CD4-positive, CD25-positive, alpha-beta regulatory T cell (primary cell): Measurements from ENCODE around the gene ZNF593. TPM values are rescaled to one million over a fixed set of nuclear protein-coding genes. Genes with fewer than 3 reads are reported as not detected.
A peak's percentile ranks its signal among the peaks of the same experiment; 100 is the strongest.

Experiments
- ATAC-seq, 2 donors: fragments of 150-1000 bp; cut with Tn5 transposase; one replicate each; pipeline ENCODE4 v1.10.0; 2021; ENCODE audit warnings: low read depth in 2 of 2, moderate number of reproducible peaks in 2 of 2, moderate library complexity in 1 of 2
- DNase-seq, 3 donors: peaks; one replicate each; pipeline versions ENCODE4 v3.0.0 to v3.0.0-alpha.2; 2012 to 2022; ENCODE audit warnings: mixed read lengths in 1 of 3
- H3K27ac ChIP-seq: one replicate; pipeline ENCODE4 v1.7.0; 2013; ENCODE audit warnings: mild to moderate bottlenecking, low read length; ENCODE audit not compliant: insufficient read depth, poor library complexity, severe bottlenecking
- H3K27me3 ChIP-seq: one replicate; pipeline ENCODE4 v1.7.0; 2013; ENCODE audit warnings: low read length; ENCODE audit not compliant: control insufficient read depth, insufficient read depth
- H3K36me3 ChIP-seq: one replicate; pipeline ENCODE4 v1.7.0; 2013; ENCODE audit warnings: mild to moderate bottlenecking, low read length, moderate library complexity; ENCODE audit not compliant: control insufficient read depth, insufficient read depth
- H3K4me1 ChIP-seq: 2 replicates; pipeline ENCODE4 v1.7.0; 2013; ENCODE audit warnings: mild to moderate bottlenecking, low read length; ENCODE audit not compliant: insufficient read depth, control insufficient read depth, poor library complexity, severe bottlenecking
- H3K4me3 ChIP-seq: one replicate; pipeline ENCODE4 v1.7.0; 2013; ENCODE audit warnings: low read depth, mild to moderate bottlenecking, low read length, moderate library complexity
- H3K9me3 ChIP-seq, 2 experiments: 1 replicate in 1 of 2; 2 replicates in 1 of 2; pipeline ENCODE4 v1.7.0; 2013; ENCODE audit warnings: low read length in 2 of 2, mild to moderate bottlenecking in 1 of 2, moderate library complexity in 1 of 2; ENCODE audit not compliant: control insufficient read depth in 2 of 2
- H3K27ac Mint-ChIP-seq, 3 donors: one replicate each; pipeline ENCODE4 v1.8.0; 2020 to 2022; ENCODE audit warnings: mild to moderate bottlenecking in 3 of 3, mixed read lengths in 3 of 3, moderate library complexity in 2 of 3
- H3K27me3 Mint-ChIP-seq: one replicate; pipeline ENCODE4 v1.8.0; 2022; ENCODE audit warnings: mild to moderate bottlenecking, mixed read lengths
- H3K36me3 Mint-ChIP-seq: one replicate; pipeline ENCODE4 v1.8.0; 2020; ENCODE audit warnings: mixed read lengths
- H3K4me1 Mint-ChIP-seq, 4 donors: one replicate each; pipeline ENCODE4 v1.8.0; 2020 to 2022; ENCODE audit warnings: mixed read lengths in 4 of 4, mild to moderate bottlenecking in 1 of 4
- H3K4me3 Mint-ChIP-seq, 4 donors: one replicate each; pipeline ENCODE4 v1.8.0; 2020 to 2022; ENCODE audit warnings: mild to moderate bottlenecking in 4 of 4, mixed read lengths in 4 of 4, moderate library complexity in 3 of 4
- H3K9me3 Mint-ChIP-seq, 7 donors: one replicate each; pipeline ENCODE4 v1.8.0; 2020 to 2022; ENCODE audit warnings: mixed read lengths in 7 of 7, mild to moderate bottlenecking in 3 of 7, moderate library complexity in 2 of 7
- polyA plus RNA-seq, 4 donors: library from polyadenylated mRNA; unstranded; fragments of 300-500 nt; fragmentation: Illumina TruSeq; gene quantifications; one replicate each; pipeline ENCODE4 v1.2.3, GENCODE V29; 2021
- total RNA-seq: library from RNA; stranded (reverse); gene quantifications from one replicate; pipeline ENCODE4 v1.2.3, GENCODE V29; 2022

ZNF593 gene
- total and polyA plus RNA-seq, 5 donors from 2014 or later: 16.8 to 65.6 (median 46.1) TPM

GRCh38 chr1:26181586-26182382 lies 12.1 kb downstream of the ZNF593 start:
- Histone ChIP-seq H3K4me3 (no peak overlapping the region), H3K27me3 (no peaks in the 10 kb centered on the region), H3K9me3 (no peaks in the 10 kb centered on the region), H3K27ac (no peak overlapping the region), H3K4me1 (no peaks in the 10 kb centered on the region), H3K36me3 (no peaks in the 10 kb centered on the region)
- DNase-seq: no peak
- H3K9me3 Mint-ChIP-seq: no peaks in the 10 kb centered on the region
- peaks cover 3% of the 10 kb centered on the region for H3K36me3 Mint-ChIP-seq
- H3K27ac Mint-ChIP-seq: no peak overlapping the region
- H3K4me1 Mint-ChIP-seq: no peaks in the 10 kb centered on the region
- H3K4me3 Mint-ChIP-seq: no peak overlapping the region
- no peak for ATAC-seq
- no peaks in the 10 kb centered on the region for H3K27me3 Mint-ChIP-seq

GRCh38 chr1:26182383-26182696 lies 12.6 kb downstream of the ZNF593 start:
- no peak overlapping the region for H3K27ac Mint-ChIP-seq
- H3K36me3 Mint-ChIP-seq: peaks cover 3% of the 10 kb centered on the region
- no peaks in the 10 kb centered on the region for H3K9me3 ChIP-seq
- H3K27ac ChIP-seq: no peak overlapping the region
- no peaks in the 10 kb centered on the region for H3K9me3 Mint-ChIP-seq
- no peak overlapping the region for H3K4me3 Mint-ChIP-seq
- H3K27me3 Mint-ChIP-seq: no peaks in the 10 kb centered on the region
- ATAC-seq (no peak), DNase-seq (no peak)
- H3K4me1 ChIP-seq: no peaks in the 10 kb centered on the region
- no peaks in the 10 kb centered on the region for H3K36me3 ChIP-seq
- no peak overlapping the region for H3K4me3 ChIP-seq
- no peaks in the 10 kb centered on the region for H3K4me1 Mint-ChIP-seq
- no peaks in the 10 kb centered on the region for H3K27me3 ChIP-seq

GRCh38 chr1:26184086-26184485 lies 14.4 kb downstream of the ZNF593 start:
- peaks cover 3% of the 10 kb centered on the region for H3K36me3 Mint-ChIP-seq
- Histone ChIP-seq H3K27ac (no peak overlapping the region), H3K36me3 (no peaks in the 10 kb centered on the region), H3K4me1 (no peaks in the 10 kb centered on the region), H3K4me3 (no peak overlapping the region), H3K27me3 (no peaks in the 10 kb centered on the region), H3K9me3 (no peaks in the 10 kb centered on the region)
- no peak for ATAC-seq
- H3K4me3 Mint-ChIP-seq: no peak overlapping the region
- no peak overlapping the region for H3K27ac Mint-ChIP-seq
- H3K27me3 Mint-ChIP-seq: no peaks in the 10 kb centered on the region
- H3K4me1 Mint-ChIP-seq: no peaks in the 10 kb centered on the region
- DNase-seq: no peak
- H3K9me3 Mint-ChIP-seq: no peaks in the 10 kb centered on the region

GRCh38 chr1:26184883-26185282 lies 15.2 kb downstream of the ZNF593 start:
- H3K36me3 Mint-ChIP-seq: peaks cover 7% of the 10 kb centered on the region
- ATAC-seq (no peak), DNase-seq (no peak)
- H3K36me3 ChIP-seq: no peaks in the 10 kb centered on the region
- H3K4me1 Mint-ChIP-seq: no peaks in the 10 kb centered on the region
- H3K27me3 Mint-ChIP-seq: no peaks in the 10 kb centered on the region
- no peaks in the 10 kb centered on the region for H3K9me3 ChIP-seq
- H3K27me3 ChIP-seq: no peaks in the 10 kb centered on the region
- no peaks in the 10 kb centered on the region for H3K9me3 Mint-ChIP-seq
- H3K27ac Mint-ChIP-seq: no peak overlapping the region
- H3K4me3 ChIP-seq: no peak overlapping the region
- no peaks in the 10 kb centered on the region for H3K4me1 ChIP-seq
- H3K27ac ChIP-seq: no peak overlapping the region
- H3K4me3 Mint-ChIP-seq: no peak overlapping the region

- H3K27me3 ChIP-seq: no peaks in the 10 kb centered on the region
- H3K4me1 ChIP-seq: peaks cover 4% of the 10 kb centered on the region
- Mint-ChIP-seq H3K4me1 (peaks cover 0 to 12% (median 7%) of the 10 kb centered on the region in 4 donors), H3K27ac (peak overlapping the region in 1 of 3 donors; percentile 25), H3K36me3 (peaks cover 7% of the 10 kb centered on the region), H3K27me3 (no peaks in the 10 kb centered on the region), H3K9me3 (peaks cover 0 to 2% (median 0%) of the 10 kb centered on the region in 7 donors), H3K4me3 (no peak overlapping the region)
- H3K4me3 ChIP-seq: no peak overlapping the region
- no peak for ATAC-seq
- no peak overlapping the region for H3K27ac ChIP-seq
- no peaks in the 10 kb centered on the region for H3K9me3 ChIP-seq
- no peaks in the 10 kb centered on the region for H3K36me3 ChIP-seq
- no peak for DNase-seq
Measured at GRCh38 chr1:26187882-26188281, 18.2 kb downstream of the ZNF593 start.

GRCh38 chr1:26188477-26188876 lies 18.8 kb downstream of the ZNF593 start:
- ATAC-seq (no peak), DNase-seq (no peak)
- Histone ChIP-seq H3K9me3 (no peaks in the 10 kb centered on the region), H3K4me3 (no peak overlapping the region), H3K36me3 (no peaks in the 10 kb centered on the region), H3K27me3 (no peaks in the 10 kb centered on the region), H3K4me1 (peaks cover 4% of the 10 kb centered on the region), H3K27ac (no peak overlapping the region)
- Mint-ChIP-seq H3K4me3 (no peak overlapping the region), H3K27ac (no peak overlapping the region), H3K9me3 (peaks cover 0 to 4% (median 0%) of the 10 kb centered on the region in 7 donors), H3K27me3 (peaks cover 1% of the 10 kb centered on the region), H3K36me3 (peaks cover 7% of the 10 kb centered on the region), H3K4me1 (peaks cover 0 to 12% (median 7%) of the 10 kb centered on the region in 4 donors)

- Histone ChIP-seq H3K4me3 (no peak overlapping the region), H3K27me3 (no peaks in the 10 kb centered on the region), H3K4me1 (peaks cover 4% of the 10 kb centered on the region), H3K9me3 (no peaks in the 10 kb centered on the region), H3K36me3 (no peaks in the 10 kb centered on the region), H3K27ac (no peak overlapping the region)
- H3K4me3 Mint-ChIP-seq: no peak overlapping the region
- DNase-seq (no peak), ATAC-seq (no peak)
- H3K4me1 Mint-ChIP-seq: peaks cover 0 to 15% (median 7%) of the 10 kb centered on the region in 4 donors
- peak overlapping the region in 1 of 3 donors; percentile 13 for H3K27ac Mint-ChIP-seq
- peaks cover 5% of the 10 kb centered on the region for H3K27me3 Mint-ChIP-seq
- H3K9me3 Mint-ChIP-seq: peaks cover 0 to 4% (median 0%) of the 10 kb centered on the region in 7 donors
- H3K36me3 Mint-ChIP-seq: peaks cover 7% of the 10 kb centered on the region
Measured at GRCh38 chr1:26189331-26189730, 19.6 kb downstream of the ZNF593 start.

GRCh38 chr1:26189751-26190275 lies 20.1 kb downstream of the ZNF593 start:
- Histone ChIP-seq H3K4me3 (no peak overlapping the region), H3K4me1 (peaks cover 4% of the 10 kb centered on the region), H3K9me3 (no peaks in the 10 kb centered on the region), H3K27ac (no peak overlapping the region), H3K27me3 (no peaks in the 10 kb centered on the region), H3K36me3 (no peaks in the 10 kb centered on the region)
- H3K27ac Mint-ChIP-seq: peak overlapping the region in 1 of 3 donors; percentile 13
- ATAC-seq: no peak
- peaks cover 7% of the 10 kb centered on the region for H3K36me3 Mint-ChIP-seq
- DNase-seq: no peak
- H3K27me3 Mint-ChIP-seq: peaks cover 5% of the 10 kb centered on the region
- H3K9me3 Mint-ChIP-seq: peaks cover 0 to 4% (median 0%) of the 10 kb centered on the region in 7 donors
- H3K4me3 Mint-ChIP-seq: no peak overlapping the region
- H3K4me1 Mint-ChIP-seq: peaks cover 0 to 15% (median 7%) of the 10 kb centered on the region in 4 donors
